ENCODE measurements around the gene SPINK1. TPM values are rescaled to one million over a fixed set of nuclear protein-coding genes. Genes with fewer than 3 reads are reported as not detected.

SPINK1 gene
- total RNA-seq (2016; rRNA removed; fragmentation: Illumina TruSeq; extraction: Trizol) (12.1 and 14.7 TPM in 2 replicates), polyA plus RNA-seq (2011; rRNA removed) (17.1 and 27.5 TPM in 2 replicates), polyA minus RNA-seq (2011; rRNA and poly(A)+ RNA removed; ENCODE audit: low replicate concordance) (3.9 TPM in 1 of 2 replicates, not detected in the other), Bru-seq, nascent RNA (percentile 36 among the genes with signal in this experiment), BruChase-seq, experiment 1, labeled RNA remaining after a 6-hour chase (percentile 34 among the genes with signal in this experiment), BruChase-seq, experiment 2, labeled RNA remaining after a 2-hour chase (percentile 19 among the genes with signal in this experiment)
- total RNA-seq (2016; cell fraction: cytosol; rRNA removed; fragmentation: Illumina TruSeq; extraction: Trizol; ENCODE audit: low read depth) = 5.9 and 13.9 TPM in 2 replicates
- 11.2 and 17.2 TPM in 2 replicates for total RNA-seq (2016; cell fraction: insoluble cytoplasmic fraction; rRNA removed; fragmentation: Illumina TruSeq; extraction: Trizol)
- 6.5 and 7.8 TPM in 2 replicates for total RNA-seq (2016; cell fraction: membrane; rRNA removed; fragmentation: Illumina TruSeq; extraction: Trizol)
- 12.0 and 15.7 TPM in 2 replicates for total RNA-seq (2016; cell fraction: nucleus; rRNA removed; fragmentation: Illumina TruSeq; extraction: Trizol)
- 16.9 and 24.8 TPM in 2 replicates for polyA plus RNA-seq (2011; cell fraction: cytosol; rRNA removed)
- 1.2 and 10.2 TPM in 2 replicates for polyA plus RNA-seq (2011; cell fraction: nucleus; rRNA removed)
- 6.0 and 22.0 TPM in 2 replicates for polyA plus RNA-seq (2012)
- polyA plus RNA-seq (2016; cell fraction: cytosol; fragmentation: Illumina TruSeq; extraction: Trizol; ENCODE audit: low read depth) = 5.1 and 7.9 TPM in 2 replicates
- polyA plus RNA-seq (2016; cell fraction: insoluble cytoplasmic fraction; fragmentation: Illumina TruSeq; extraction: Trizol; ENCODE audit: low read depth) = 5.7 and 6.0 TPM in 2 replicates
- polyA plus RNA-seq (2016; cell fraction: membrane; fragmentation: Illumina TruSeq; extraction: Trizol; ENCODE audit: low read depth) = 5.1 TPM in 2 replicates
- 11.9 and 13.9 TPM in 2 replicates for polyA plus RNA-seq (2016; cell fraction: nucleus; fragmentation: Illumina TruSeq; extraction: Trizol; ENCODE audit: insufficient read depth, low read depth)
- polyA minus RNA-seq (2011; cell fraction: cytosol; rRNA and poly(A)+ RNA removed) = 0.88 and 5.3 TPM in 2 replicates
- 1.1 and 1.5 TPM in 2 replicates for polyA minus RNA-seq (2011; cell fraction: nucleus; rRNA and poly(A)+ RNA removed)
- long read RNA-seq, experiment 1, transcript SPINK1-201 (4 exons, 542 nt) = major isoform, 27 of 28 reads
- long read RNA-seq, experiment 1, partial matches to known transcripts = 0 of 28 reads
- long read RNA-seq, experiment 1, other reads (novel, unspliced or antisense) = 1 of 28 reads
- long read RNA-seq, experiment 2, transcript SPINK1-201 (4 exons, 542 nt) = major isoform, 29 of 31 reads
- long read RNA-seq, experiment 2, partial matches to known transcripts = 0 of 31 reads
- long read RNA-seq, experiment 2, other reads (novel, unspliced or antisense) = 2 of 31 reads

GRCh38 chr5:147831465-147831864, at the start of gene SPINK1:
Gene SPINK1 (minus strand): TSS chr5:147831671. CDS start chr5:147831577, 94 bp downstream.
- no peak for FAIRE-seq
- no peaks in the 10 kb centered on the region for H3K9me3 ChIP-seq (ENCODE audit: low read length)
- H3K27me3 ChIP-seq (ENCODE audit: control insufficient read depth in 1 of 2, insufficient read depth in 2 of 2, low read length in 2 of 2) = peaks cover 0 to 41% of the 10 kb centered on the region in 2 experiments; a peak in 3 of 5 replicates
- no peaks in the 10 kb centered on the region for H4K20me1 ChIP-seq (ENCODE audit: insufficient read depth, low read length)
- no peaks in the 10 kb centered on the region for H3K79me2 ChIP-seq (ENCODE audit: insufficient read depth, low read length)
- H3K4me2 ChIP-seq (ENCODE audit: low read depth, low read length) = no peak within 1 kb of the TSS
- H3K4me3 ChIP-seq (replicated peaks in 1 of 3; ENCODE audit: insufficient read depth in 1 of 3, low read depth in 2 of 3, low read length in 3 of 3) = no peak within 1 kb of the TSS
- ATAC-seq = no peak
- POLR2A ChIA-PET = no interaction called here
- H2AFZ ChIP-seq (ENCODE audit: low read length) = no peak within 1 kb of the TSS
- BruUV-seq (replicated peaks) = no TSS peak
- no peak within 1 kb of the TSS for H3K9ac ChIP-seq (ENCODE audit: insufficient read depth, low read depth, low read length)
- intact Hi-C loops (cut with micrococcal nuclease; ENCODE audit: unreplicated experiment) (loop anchor here (10.0 kb wide), 1 partner anchor 313 kb away; no protein-coding TSS in a partner anchor), in situ Hi-C loops (cut with HindIII; ENCODE audit: extremely low pct_ligation_motif_present, low pct_unique_long_range_greater_than_20kb) (no loop called here)
- no peaks in the 10 kb centered on the region for H3K36me3 ChIP-seq (replicated peaks in 1 of 2; ENCODE audit: control insufficient read depth in 1 of 2, insufficient read depth in 2 of 2, low read length in 2 of 2)
- CTCF ChIA-PET (ENCODE audit: low intra/inter-chr PET ratio, low total read pairs) = no interaction called here
- no peak within 1 kb of the TSS for H3K27ac ChIP-seq (ENCODE audit: extremely low read length, insufficient read depth, low read length)
- H3K4me1 ChIP-seq (ENCODE audit: insufficient read depth, low read length) = peaks cover 42% of the 10 kb centered on the region
- DNase-seq (ENCODE audit: low spot score) = no peak
- TF ChIP-seq DR1 (CRISPR knock-in tag; IDR thresholded peaks at IDR 0.05) (peak; percentile 51; the same call in 1 of the 2 replicates), TGIF2 (CRISPR knock-in tag; IDR thresholded peaks at IDR 0.05) (peak; percentile 26; the same call in 1 of the 2 replicates), GATAD1 (CRISPR knock-in tag; IDR thresholded peaks at IDR 0.05) (no peak), FOSL2 (CRISPR knock-in tag; IDR thresholded peaks at IDR 0.05) (0 out of 2 replicates have a peak, but pooled peaks have one; percentile 9), CBFB (CRISPR knock-in tag; IDR thresholded peaks at IDR 0.05) (no peak), ZNF644 (CRISPR knock-in tag; IDR thresholded peaks at IDR 0.05; ENCODE audit: low read depth) (peak; percentile 75; the same call in 1 of the 2 replicates), POLR2G (IDR thresholded peaks at IDR 0.05; ENCODE audit: low read depth, low read length) (peak; percentile 53)
- WGBS (ENCODE audit: low lambda C conversion rate) = 14% methylated on average over 1 of the region's 3 CpGs

Data from HepG2 (cell line).